GM12873 (cell line): ENCODE data around the gene CXXC1.

Experiments used
- CTCF ChIP-seq: IDR thresholded peaks from 2 replicates; pipeline ENCODE4 v1.5.1; 2012; ENCODE audit warnings: low read depth, mild to moderate bottlenecking, moderate library complexity, low read length, control low read depth; ENCODE audit not compliant: insufficient read depth; ENCODE audit errors: missing control alignments

Gene CXXC1

GRCh38 chr18:50287028-50287440 is 458 bp downstream of the CXXC1 start:
- no peak for TF ChIP-seq CTCF

- TF ChIP-seq CTCF = no peak
These were observed 983 bp downstream of the CXXC1 start for GRCh38 chr18:50286391-50287027.

DNA sequence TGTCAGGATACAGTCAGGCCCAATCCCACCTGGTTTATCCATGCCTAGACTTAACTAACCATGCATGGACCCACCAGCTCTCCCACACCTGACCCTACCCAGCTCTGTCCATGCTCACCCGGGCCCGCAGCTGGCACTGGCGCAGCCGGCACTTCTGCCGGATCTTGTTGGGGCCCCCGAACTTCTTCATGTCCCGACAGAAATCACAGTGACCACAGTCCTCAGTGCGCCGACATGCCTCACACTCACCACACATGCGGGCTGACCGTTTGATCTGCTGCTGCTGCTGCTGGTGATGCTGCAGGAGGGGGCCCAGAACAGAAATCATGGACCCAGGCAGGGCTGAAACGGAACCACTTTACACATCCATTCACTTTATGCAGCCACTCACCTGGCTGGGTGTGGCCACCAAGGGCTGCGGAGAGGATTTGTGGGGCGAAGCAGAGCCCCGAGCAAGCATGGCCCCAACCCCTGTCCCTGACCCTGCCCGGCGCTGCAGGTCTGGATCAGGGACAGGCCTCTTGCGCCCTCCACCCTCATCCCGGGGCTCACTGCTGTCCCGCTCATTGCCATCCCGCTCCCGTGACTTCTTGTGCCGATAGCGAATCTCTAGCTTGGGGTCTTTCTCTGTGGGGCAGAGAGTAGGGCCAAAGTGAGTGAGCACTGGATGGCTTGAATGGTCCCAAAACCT is 1.7 kb downstream of the CXXC1 start:
- TF ChIP-seq CTCF = no peak

GRCh38 chr18:50285071-50285470 is 2.4 kb downstream of the CXXC1 start:
- TF ChIP-seq CTCF = no peak

DNA sequence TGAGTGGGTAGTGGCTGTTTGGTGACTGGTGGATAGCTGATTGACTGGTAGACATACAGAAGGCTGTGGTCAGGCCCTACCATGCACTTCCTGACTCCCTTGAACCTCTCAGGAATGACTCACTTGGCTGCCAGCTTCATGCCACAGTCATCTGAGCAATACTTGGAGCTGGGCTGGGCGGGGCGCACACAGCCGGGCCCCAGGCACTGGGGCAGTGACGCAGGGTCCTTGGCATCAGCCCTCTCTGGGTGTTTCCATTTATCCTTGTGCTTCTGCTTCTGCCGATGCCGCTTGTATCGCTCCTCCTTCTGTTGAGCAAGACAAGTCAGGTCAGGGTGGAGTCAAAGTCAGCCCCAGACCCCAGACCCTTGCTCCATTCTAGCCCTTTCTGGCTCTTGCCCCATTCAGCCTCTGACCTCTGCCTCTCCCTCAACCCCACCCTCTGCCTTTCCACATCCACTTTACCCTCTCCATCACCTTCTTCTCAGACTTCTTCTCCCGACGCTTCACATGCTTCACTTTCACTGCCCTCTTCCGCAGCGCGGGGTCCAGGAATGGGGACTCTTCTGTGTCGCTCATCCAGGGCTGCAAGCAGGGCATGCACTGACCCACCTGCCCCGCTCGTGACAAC is 3.1 kb downstream of the CXXC1 start:
- TF ChIP-seq CTCF = no peak

GRCh38 chr18:50283469-50284209 is 3.9 kb downstream of the CXXC1 start:
- TF ChIP-seq CTCF = no peak
